HG03066 (cell line): ENCODE data around the gene NUP62.

ENCODE experiments used
- ATAC-seq: cut with Tn5 transposase; IDR thresholded peaks from one replicate; pipeline ENCODE4 v1.9.1; 2021; ENCODE audit warnings: low read depth; ENCODE audit not compliant: unreplicated experiment

NUP62 gene

GRCh38 chr19:49871349-49871985 is 57.8 kb downstream of the NUP62 start:
- no peak for ATAC-seq

- ATAC-seq, result no peak
These were observed 58.9 kb downstream of the NUP62 start for GRCh38 chr19:49870309-49870901.

GRCh38 chr19:49869484-49870308 is 59.6 kb downstream of the NUP62 start:
- ATAC-seq, result peak; percentile 61

GRCh38 chr19:49869009-49869483 is 60.3 kb downstream of the NUP62 start:
- no peak for ATAC-seq

GRCh38 chr19:49866933-49867782 is 62.1 kb downstream of the NUP62 start, which contains the start of gene PNKP:
PNKP (minus strand) TSS chr19:49867576; CDS start chr19:49867204, 372 bp downstream.
- peak; percentile 39 for ATAC-seq

GRCh38 chr19:49864890-49865289 is 64.4 kb downstream of the NUP62 start:
- ATAC-seq, result no peak

GRCh38 chr19:49863935-49864320 is 65.4 kb downstream of the NUP62 start:
- no peak for ATAC-seq

GRCh38 chr19:49863254-49863934 is 65.9 kb downstream of the NUP62 start:
- ATAC-seq, result no peak

GRCh38 chr19:49862391-49863253 is 66.7 kb downstream of the NUP62 start:
- no peak for ATAC-seq

GRCh38 chr19:49861541-49862378 is 67.5 kb downstream of the NUP62 start:
- no peak for ATAC-seq

GRCh38 chr19:49861107-49861506 is 68.2 kb downstream of the NUP62 start:
- ATAC-seq, result no peak

GRCh38 chr19:49860336-49861102 is 68.8 kb downstream of the NUP62 start:
- ATAC-seq, result no peak

- no peak for ATAC-seq
These were observed 69.5 kb downstream of the NUP62 start for GRCh38 chr19:49859682-49860335.

- no peak for ATAC-seq
These were observed 71.0 kb downstream of the NUP62 start for GRCh38 chr19:49858088-49858985.

GRCh38 chr19:49857838-49858087 is 71.5 kb downstream of the NUP62 start:
- no peak for ATAC-seq
